ENCODE measurements around the gene HOMER1. TPM values are rescaled to one million over a fixed set of nuclear protein-coding genes. Genes with fewer than 3 reads are reported as not detected.
A peak's percentile ranks its signal among the peaks of the same experiment; 100 is the strongest.
"Not testable (repeated sequence)": the region's sequence is repeated elsewhere in the genome, so short reads cannot be mapped to it uniquely, and the experiment has no call there.

The HOMER1 gene
- polyA plus RNA-seq, 3 donors, result 23.4 to 28.2 (median 25.7) TPM

DNA sequence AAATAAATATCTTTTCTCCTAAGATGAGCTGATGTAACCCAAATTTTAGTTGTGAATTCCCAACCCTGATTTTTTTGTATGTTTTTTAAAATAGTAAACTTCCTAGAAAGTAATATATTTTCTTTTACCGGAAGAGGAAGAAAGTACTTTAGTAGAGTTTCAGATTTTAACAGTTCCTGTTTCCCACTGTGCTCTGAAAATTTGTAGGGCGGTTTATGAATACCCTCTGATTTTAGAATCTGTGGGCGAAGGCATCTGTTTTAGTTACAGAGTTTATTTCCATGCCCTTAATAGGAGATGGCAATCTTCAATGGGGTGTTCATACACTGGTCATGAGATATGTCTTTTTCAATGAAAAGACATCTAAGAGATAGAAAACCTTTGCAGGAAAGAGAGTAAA, 3.7 kb upstream of the HOMER1 start:
- no peak for DNase-seq (ENCODE audit: low read depth in 3 of 3, low spot score in 2 of 3)

GRCh38 chr5:79516986-79517385, 3.1 kb upstream of the HOMER1 start:
- DNase-seq (ENCODE audit: low read depth in 3 of 3, low spot score in 2 of 3), result no peak

- DNase-seq (ENCODE audit: low read depth in 3 of 3, low spot score in 2 of 3), result not testable (repeated sequence)
These were observed 2.4 kb upstream of the HOMER1 start for GRCh38 chr5:79516331-79516730.

- peak; percentile 85 to 89 (median 86) for DNase-seq (ENCODE audit: low read depth in 3 of 3, low spot score in 2 of 3)
These were observed 614 bp upstream of the HOMER1 start for GRCh38 chr5:79514391-79515105.

GRCh38 chr5:79513308-79513703, 628 bp downstream of the HOMER1 start:
- DNase-seq (ENCODE audit: low read depth in 3 of 3, low spot score in 2 of 3), result no peak

- no peak for DNase-seq (ENCODE audit: low read depth in 3 of 3, low spot score in 2 of 3)
These were observed 1.2 kb downstream of the HOMER1 start for GRCh38 chr5:79512471-79513307.

DNA sequence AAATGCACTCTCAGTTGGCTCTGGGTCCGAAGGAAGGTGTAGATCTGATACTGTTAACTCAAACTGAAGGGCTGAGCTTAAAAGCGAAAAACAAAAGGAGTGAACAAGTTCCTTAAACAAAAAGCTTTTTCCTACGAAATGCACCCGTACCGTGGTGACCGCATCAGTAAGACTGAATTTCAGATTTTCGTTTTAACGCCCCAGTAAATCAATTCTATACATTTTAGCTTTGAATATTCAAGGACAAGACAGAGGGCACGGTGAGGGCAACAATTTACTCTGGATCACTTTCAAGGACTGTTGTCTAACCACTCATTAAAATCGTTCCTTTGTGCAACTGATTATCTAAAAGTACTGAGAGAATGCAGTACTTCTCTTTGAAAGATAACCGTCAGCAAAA, 1.9 kb downstream of the HOMER1 start:
- DNase-seq (ENCODE audit: low read depth in 3 of 3, low spot score in 2 of 3), result no peak

- no peak for DNase-seq (ENCODE audit: low read depth in 3 of 3, low spot score in 2 of 3)
These were observed 3.3 kb downstream of the HOMER1 start for GRCh38 chr5:79510638-79511037.

GRCh38 chr5:79509244-79509885, 4.6 kb downstream of the HOMER1 start:
- no peak for DNase-seq (ENCODE audit: low read depth in 3 of 3, low spot score in 2 of 3)

- DNase-seq (ENCODE audit: low read depth in 3 of 3, low spot score in 2 of 3), result no peak
These were observed 5.1 kb downstream of the HOMER1 start for GRCh38 chr5:79508794-79509193.

DNA sequence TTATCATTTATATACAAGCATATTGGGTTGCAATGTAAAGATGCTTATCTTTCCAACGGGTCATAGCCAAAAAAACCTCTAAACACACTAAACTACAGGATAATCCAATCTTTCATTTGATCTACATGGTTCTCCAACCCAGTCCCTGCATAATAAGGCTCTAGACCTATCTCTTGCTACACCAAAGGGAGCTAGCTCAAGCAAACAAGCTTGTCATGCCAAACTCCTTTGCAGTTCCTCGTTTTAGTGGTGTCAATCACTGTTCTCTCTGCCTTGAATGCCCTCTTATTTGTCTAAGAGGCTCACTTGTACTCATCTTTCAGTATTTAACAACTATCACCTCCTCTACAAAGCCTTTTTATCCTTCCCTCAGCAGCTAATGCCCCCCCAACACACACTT, 5.6 kb downstream of the HOMER1 start:
- no peak for DNase-seq (ENCODE audit: low read depth in 3 of 3, low spot score in 2 of 3)

- DNase-seq (ENCODE audit: low read depth in 3 of 3, low spot score in 2 of 3), result no peak
These were observed 6.4 kb downstream of the HOMER1 start for GRCh38 chr5:79507251-79508205.

DNA sequence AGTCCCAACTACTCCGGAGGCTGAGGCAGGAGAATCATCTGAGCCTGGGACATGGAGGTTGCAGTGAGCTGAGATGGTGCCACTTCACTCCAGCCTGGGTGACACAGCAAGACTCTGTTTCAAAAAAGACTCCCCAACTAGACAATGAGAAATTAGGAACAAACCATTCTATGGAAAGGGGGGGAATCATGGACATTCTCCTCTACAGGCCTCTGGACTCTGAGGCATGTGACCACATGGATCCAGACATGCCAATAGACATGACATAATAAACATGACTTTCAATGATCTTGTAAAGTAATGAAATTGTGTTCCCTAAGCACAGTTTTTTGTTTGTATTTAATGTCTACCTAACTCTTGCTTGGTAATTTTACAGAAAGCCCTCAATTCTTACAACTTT, 8.8 kb downstream of the HOMER1 start:
- DNase-seq (ENCODE audit: low read depth in 3 of 3, low spot score in 2 of 3), result no peak

GRCh38 chr5:79503794-79504495, 10.0 kb downstream of the HOMER1 start:
- DNase-seq (ENCODE audit: low read depth in 3 of 3, low spot score in 2 of 3), result no peak

GRCh38 chr5:79499640-79500273, 14.2 kb downstream of the HOMER1 start:
- DNase-seq (ENCODE audit: low read depth in 3 of 3, low spot score in 2 of 3), result no peak

DNA sequence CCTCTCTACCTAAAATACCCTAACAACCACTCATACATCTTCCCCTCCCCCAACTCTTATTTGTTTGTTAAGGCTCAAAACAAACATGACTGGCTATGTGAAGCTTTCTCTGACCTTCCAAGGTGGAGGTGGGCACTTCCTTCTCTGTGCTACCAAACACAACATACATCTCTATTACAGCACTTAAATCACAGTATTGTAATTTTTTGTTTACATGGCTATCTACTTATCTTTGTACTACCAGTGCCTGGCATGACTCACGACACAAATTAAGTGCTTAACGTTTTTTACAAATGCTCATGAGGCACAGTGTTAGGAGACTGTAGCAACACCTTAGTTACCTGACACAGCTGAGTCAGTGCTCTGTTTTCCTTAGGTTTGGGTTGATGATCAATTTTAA, 18.6 kb downstream of the HOMER1 start:
- DNase-seq (ENCODE audit: low read depth in 3 of 3, low spot score in 2 of 3), result no peak

DNA sequence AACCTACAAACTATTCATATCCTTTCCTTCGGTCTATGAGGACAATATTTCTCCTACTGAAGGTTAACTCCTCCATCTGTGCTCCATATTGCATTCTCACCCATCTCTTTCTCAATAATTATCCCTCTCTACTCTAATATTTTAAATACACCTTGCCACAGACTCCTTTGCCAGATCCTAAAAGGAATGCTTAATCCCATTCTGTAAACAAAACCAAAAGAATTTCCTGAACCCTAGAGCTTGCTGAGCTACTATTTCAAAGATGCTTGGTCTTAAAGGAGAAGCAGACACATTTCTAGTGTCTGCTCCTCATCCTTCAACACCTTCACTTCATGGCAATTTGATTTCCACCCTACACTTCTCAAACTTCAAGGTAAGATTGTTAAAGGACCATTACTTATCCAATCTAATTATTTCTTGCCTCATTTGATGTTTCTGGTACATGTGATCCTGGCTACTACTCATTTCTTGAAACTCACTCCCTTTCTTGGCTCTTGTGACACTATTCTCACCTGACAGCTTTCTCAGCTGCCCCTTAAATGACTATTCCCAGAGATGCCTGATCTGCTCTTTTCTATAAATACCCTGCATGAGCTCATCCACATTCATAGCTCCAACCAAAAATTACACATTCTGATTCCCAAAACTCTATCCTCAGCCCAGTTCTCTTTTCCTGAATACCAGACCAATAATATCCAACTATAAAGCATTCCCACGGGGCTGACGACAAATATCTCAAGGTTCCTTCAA, 20.2 kb downstream of the HOMER1 start:
- DNase-seq (ENCODE audit: low read depth in 3 of 3, low spot score in 2 of 3), result no peak

GRCh38 chr5:79491690-79492317, 22.1 kb downstream of the HOMER1 start:
- DNase-seq (ENCODE audit: low read depth in 3 of 3, low spot score in 2 of 3), result no peak

Measured in right renal cortex interstitium (tissue), 3 donors.